Measurements from ENCODE around the gene GNAI3.

The GNAI3 gene

DNA sequence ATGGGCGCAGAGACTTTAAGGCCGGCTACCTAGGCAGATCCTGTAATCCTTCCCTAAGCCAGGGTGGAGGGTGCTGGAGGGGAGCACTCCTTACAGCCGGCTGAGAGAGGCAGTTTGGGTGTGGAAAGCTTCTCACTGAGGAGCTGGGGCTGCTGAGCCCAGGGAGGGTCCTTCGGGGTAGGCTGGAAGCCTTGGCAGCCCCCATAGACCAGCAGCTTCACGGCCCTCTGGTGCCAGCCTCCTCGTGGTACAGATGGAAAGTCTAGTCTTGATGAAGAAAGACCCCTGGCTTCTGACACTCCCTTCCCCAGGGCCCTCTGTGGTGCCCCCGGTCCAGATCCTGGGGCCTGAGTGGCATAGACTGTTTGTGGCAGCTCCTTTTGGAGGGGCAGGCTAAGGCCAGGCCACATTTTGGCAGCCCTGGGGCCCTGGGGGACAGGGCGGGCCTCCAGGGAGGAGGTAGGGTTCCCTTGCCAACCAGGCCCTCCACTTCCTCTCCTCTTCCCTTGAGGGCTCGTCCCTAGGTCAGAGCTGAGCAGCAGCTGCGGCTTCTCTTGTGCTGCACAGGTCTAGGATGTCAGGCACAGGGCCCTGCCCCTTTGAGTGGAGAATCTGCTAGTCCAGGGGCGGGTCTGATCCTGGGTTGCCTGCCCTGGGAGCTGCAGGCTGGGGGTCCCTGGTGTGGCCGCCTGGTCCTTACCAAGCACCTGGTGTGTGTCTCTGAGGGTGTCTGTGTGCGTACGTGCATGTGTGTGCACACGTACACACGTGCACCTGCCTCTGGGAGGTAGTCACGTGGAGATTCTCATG lies 76.0 kb downstream of the GNAI3 start:
- DNase-seq (ENCODE audit: low read depth in 2 of 2), result no peak

DNA sequence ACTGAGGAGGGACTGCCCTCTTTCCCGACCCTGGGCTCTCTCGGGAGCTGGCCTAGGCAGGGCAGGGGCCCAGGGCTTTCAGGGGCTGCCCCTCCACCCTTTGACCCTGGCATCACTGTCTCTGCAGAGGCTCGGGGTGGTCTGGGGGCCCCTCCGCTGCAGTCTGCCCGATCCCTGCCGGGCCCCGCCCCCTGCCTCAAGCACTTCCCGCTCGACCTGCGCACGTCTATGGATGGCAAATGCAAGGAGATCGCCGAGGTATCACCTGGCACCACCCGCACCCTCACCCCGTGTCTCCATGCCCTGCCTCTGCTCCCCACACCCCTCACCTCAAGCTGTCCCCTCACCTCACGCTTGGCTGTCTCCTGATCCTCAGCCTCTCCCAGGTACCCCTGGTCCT lies 76.8 kb downstream of the GNAI3 start:
- no peak for DNase-seq (ENCODE audit: low read depth in 2 of 2)

DNA sequence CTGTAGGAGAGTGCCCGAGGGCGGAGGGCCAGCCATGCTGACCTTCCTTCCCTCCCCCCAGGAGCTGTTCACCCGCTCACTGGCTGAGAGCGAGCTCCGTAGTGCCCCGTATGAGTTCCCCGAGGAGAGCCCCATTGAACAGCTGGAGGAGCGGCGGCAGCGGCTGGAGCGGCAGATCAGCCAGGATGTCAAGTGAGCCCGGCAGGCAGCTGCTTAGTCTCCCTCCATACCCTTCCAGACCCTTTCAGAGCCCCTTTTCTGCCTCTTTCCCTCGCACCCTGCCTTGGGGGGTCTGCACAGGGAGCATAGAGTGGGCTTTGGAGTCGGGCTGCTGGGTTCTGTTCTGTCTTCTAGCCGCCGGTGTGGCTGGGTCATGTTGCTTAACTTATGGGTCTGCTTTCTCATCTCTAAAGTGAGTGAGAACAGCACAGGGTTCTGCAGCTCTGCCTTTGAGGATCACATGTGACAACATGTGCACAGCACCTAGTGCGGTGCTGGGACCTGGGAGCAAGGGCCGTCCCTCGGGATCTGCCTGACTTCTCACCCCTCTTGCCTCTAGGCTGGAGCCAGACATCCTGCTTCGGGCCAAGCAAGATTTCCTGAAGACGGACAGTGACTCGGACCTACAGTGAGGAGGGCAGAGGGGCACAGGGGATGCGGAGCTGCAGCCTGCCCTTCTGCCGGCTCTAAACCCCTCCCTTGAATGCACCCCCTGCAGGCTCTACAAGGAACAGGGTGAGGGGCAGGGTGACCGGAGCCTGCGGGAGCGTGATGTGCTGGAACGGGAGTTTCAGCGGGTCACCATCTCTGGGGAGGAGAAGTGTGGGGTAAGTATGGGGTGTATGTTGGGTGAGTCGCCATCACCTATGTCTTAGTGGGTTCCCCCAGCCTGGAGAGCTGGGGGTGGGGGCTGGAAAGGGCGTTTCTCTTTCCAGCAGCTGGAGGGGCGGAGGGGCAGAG lies 77.5 kb downstream of the GNAI3 start:
- DNase-seq (ENCODE audit: low read depth in 2 of 2), result no peak

DNA sequence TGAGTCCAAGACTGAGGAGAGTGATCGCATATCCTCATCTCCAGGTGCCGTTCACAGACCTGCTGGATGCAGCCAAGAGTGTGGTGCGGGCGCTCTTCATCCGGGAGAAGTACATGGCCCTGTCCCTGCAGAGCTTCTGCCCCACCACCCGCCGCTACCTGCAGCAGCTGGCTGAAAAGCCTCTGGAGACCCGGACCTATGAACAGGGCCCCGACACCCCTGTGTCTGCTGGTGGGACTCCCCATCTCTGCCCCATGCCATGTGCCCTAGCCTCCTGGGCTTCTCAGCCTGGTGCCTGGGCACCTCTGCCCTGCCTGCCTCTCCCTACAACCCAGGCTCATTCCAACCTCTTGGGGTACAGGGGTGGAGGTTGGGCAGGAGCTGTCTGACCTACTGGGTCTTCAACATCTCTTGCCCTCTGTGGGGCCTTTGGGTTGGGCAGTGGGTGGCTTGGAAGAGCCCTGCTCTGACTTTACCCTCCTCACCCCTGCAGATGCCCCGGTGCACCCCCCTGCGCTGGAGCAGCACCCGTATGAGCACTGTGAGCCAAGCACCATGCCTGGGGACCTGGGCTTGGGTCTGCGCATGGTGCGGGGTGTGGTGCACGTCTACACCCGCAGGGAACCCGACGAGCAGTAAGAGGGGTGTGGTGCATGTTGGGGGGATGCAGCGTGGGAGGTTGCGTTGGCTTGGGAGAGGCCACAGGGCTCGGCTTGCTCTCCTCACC lies 78.4 kb downstream of the GNAI3 start:
- DNase-seq (ENCODE audit: low read depth in 2 of 2), result no peak

DNA sequence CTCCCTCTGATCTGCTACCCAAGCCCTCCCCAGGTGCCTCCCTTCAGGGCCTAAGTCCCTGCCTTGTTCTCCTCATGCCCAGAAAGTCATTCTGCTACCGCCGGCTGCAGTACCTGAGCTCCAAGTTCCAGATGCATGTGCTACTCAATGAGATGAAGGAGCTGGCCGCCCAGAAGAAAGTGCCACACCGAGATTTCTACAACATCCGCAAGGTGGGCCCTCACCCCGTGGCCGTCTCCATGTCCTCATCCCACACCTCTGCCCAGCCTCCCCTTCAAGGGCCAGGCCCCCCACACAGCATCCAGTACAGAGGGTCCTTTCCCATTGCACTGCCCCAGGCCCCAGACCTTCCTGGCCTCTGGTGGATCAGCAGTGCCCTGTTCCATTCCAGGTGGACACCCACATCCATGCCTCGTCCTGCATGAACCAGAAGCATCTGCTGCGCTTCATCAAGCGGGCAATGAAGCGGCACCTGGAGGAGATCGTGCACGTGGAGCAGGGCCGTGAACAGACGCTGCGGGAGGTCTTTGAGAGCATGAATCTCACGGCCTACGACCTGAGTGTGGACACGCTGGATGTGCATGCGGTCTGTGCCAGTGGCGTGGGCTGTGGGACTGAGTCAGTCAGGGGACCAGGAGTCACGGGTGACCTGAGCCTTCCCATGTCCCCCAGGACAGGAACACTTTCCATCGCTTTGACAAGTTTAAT lies 79.4 kb downstream of the GNAI3 start:
- no peak for DNase-seq (ENCODE audit: low read depth in 2 of 2)

DNA sequence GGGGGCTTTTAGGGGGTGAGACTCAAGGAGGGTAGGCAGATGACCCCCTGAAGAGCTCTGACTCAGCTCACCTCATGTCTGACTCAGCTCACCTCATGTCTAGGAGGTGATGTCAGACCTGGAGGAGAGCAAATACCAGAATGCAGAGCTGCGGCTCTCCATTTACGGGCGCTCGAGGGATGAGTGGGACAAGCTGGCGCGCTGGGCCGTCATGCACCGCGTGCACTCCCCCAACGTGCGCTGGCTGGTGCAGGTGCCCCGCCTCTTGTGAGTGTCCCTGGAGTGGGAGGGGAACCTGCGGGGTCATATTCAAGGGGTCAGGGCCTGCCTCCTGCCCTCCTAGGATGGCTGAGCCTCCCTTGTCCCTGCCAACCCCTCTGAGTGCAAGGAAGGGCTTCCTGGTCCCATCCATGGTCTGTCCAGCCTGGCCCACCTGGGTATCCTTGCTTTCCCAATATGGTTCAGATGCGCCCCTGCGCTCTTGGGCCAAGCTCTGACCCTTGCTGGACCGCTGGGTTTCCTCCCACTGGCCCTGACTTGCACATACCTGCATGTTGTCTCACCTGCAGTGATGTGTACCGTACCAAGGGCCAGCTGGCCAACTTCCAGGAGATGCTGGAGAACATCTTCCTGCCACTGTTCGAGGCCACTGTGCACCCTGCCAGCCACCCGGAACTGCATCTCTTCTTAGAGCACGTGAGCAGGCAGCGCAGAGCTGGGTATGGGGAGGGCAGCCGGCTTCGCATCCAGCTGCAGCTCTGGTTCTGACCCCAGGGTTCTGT lies 80.3 kb downstream of the GNAI3 start:
- DNase-seq (ENCODE audit: low read depth in 2 of 2), result no peak

DNA sequence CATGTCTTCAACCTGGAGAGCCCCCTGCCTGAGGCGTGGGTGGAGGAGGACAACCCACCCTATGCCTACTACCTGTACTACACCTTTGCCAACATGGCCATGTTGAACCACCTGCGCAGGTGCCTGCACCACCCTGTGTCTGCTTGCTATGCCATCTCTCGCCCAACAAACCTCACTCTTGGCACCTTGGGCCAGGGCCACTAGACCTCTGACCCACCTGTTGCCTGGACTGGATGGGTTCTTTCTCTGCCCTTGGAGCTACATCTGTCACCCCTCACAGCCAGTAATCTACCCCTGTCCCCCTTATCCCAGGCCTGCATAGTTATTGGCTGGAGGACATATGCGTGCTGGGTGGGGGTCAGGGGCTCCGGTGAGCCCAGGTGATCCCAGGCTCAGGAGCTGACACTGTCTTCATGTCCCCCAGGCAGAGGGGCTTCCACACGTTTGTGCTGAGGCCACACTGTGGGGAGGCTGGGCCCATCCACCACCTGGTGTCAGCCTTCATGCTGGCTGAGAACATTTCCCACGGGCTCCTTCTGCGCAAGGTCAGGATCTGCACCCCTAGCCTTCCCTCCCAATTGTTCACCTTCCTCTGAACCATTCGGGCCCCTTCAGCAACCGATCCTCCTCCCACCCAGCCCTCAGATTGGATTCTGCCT lies 81.1 kb downstream of the GNAI3 start:
- DNase-seq (ENCODE audit: low read depth in 2 of 2), result no peak

DNA sequence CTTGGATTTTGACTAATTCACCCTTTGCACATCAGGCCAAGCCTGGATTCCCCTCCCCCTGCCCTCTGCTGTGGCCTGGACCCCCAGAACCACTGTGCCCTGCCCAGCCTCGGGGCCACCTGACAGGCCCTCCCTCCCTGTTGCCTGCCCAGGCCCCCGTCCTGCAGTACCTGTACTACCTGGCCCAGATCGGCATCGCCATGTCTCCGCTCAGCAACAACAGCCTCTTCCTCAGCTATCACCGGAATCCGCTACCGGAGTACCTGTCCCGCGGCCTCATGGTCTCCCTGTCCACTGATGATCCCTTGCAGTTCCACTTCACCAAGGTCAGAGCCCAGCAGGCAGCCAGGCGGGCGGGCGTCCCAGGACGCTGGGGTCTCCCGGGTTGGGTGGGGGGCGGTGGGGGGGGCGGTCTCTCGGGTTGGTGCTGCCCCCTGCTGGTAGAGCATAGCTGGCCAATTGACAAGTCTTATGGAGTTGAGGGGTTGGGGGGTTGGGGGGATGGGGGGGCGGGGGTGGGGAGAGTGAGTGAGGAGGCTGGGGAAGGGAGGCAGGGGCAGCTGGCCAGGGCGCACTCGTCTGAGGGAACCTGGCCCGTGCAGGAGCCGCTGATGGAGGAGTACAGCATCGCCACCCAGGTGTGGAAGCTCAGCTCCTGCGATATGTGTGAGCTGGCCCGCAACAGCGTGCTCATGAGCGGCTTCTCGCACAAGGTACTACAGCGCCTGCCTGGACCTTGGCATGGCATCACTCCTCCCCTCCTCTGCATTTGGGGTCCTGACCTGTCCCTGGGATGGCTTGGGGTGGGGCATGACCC lies 81.9 kb downstream of the GNAI3 start:
- DNase-seq (ENCODE audit: low read depth in 2 of 2), result no peak

DNA sequence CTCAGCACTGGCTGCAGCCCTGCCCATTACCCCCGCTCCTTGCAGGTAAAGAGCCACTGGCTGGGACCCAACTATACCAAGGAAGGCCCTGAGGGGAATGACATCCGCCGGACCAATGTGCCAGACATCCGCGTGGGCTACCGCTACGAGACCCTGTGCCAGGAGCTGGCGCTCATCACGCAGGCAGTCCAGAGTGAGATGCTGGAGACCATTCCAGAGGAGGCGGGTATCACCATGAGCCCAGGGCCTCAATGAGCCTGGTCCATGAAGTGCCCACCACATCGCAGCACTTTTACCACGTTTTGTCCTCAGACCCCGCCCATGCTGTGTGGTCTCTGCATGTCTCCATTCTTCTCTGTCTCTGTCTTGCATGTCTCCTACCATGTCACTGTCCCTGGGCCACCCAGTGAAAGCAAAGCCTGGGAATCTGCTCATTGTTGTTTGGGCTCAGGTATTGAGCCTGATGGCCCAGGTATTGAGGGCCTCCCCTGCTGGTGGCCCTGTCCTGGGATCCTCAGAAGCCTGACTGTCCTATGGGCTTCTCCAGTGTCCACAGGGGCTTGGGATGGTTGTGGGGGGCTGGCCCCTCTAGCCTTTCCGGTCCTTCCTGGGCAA lies 82.6 kb downstream of the GNAI3 start:
- DNase-seq (ENCODE audit: low read depth in 2 of 2), result no peak

DNA sequence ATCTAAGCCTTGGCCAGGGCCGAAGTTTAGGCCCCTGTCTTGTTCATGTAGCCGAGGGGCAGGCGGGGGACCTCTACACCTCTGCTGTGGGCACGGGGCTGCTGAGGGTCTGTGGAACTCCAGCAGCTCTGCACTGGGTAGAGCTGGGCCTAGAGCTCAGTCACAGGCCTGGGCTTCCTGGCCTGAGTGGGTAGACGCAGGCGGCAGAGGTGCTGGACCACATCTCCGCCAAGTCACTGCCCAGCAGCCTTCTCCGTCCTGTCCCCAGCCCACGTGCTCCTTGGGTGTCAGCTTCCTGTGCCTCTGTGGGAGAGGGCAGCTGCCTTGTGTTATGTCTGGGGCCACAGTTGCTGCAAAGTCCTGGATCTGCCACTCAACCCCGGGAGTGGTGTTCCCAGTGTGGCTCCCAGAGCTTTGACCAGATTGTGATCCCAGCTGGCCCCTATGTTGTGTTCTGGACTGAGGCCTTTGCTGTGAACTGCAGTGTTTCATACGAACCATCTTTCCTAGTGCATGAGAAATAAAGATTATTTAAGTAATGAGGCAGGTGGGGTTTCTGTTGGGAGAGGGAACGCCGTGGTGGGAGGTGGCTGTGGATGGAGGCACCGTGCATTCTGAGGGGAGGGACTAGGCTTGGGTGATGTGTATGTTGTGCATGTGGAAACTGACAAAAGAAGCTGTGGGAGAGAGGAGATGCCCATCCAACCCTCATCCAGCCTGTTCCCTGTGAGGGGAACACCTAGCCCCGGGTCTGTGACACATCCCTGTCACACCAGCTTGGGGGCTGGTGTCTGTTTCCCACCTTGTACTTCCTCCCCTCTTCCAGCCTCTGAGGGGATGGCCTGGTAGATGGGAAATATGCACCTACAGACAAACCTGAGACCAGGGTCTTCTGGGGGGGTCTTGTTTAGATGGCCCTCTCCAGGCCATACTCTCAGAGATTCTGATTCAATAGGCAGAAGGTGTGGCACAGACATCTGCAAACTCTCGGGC lies 83.4 kb downstream of the GNAI3 start:
- no peak for DNase-seq (ENCODE audit: low read depth in 2 of 2)

DNA sequence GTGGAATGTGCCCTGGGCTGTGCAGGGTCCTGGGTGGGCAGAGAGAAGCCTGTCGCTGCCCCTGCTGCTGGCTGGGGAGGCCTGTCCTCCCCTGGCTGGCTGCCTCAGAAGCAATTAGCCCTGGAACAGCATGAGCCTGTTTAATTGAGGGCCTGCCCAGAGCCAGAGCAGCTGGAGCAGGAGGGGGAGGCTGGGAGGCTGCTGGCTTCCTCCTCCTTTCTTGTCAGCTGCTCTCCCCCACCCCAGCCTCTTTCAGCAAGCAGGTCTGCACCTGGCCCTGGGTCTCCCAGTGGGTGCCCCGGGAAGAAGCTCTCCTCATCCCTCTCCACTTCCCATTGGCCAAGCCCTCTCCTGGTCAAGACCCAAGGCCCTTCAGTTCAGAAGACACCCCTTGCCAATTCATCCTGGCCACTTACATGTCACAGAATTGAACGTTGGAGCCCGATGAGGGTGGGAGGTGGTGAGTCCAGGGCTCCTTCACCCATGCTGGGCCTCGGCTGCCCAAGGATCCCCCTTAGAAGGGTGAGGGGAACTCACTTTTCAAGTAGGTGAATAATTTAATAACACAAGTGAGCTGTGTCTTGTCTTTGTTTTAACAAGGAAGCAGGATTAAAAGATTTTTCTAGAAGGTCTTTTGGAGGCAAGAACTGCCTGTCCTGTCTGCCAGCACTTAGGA lies 84.4 kb downstream of the GNAI3 start:
- no peak for DNase-seq (ENCODE audit: low read depth in 2 of 2)

DNA sequence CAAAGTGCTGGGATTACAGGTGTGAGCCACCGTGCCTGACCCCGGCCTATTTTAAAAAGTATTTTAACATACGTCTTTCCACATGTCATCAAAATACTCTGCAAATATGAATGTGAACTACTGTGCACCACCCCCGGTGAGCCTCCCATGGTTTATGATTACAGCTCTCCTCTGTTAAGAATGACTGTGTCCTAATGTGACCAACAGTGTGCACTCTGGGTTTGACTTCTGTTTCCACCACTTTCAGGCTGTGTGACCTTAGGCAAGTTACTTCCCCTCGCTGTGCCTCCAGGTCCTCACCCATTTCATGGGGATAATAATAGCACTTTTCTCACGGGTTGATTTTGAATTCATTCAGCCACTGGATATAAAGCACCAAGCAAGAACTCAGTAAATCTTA lies 85.9 kb downstream of the GNAI3 start:
- DNase-seq (ENCODE audit: low read depth in 2 of 2), result no peak

DNA sequence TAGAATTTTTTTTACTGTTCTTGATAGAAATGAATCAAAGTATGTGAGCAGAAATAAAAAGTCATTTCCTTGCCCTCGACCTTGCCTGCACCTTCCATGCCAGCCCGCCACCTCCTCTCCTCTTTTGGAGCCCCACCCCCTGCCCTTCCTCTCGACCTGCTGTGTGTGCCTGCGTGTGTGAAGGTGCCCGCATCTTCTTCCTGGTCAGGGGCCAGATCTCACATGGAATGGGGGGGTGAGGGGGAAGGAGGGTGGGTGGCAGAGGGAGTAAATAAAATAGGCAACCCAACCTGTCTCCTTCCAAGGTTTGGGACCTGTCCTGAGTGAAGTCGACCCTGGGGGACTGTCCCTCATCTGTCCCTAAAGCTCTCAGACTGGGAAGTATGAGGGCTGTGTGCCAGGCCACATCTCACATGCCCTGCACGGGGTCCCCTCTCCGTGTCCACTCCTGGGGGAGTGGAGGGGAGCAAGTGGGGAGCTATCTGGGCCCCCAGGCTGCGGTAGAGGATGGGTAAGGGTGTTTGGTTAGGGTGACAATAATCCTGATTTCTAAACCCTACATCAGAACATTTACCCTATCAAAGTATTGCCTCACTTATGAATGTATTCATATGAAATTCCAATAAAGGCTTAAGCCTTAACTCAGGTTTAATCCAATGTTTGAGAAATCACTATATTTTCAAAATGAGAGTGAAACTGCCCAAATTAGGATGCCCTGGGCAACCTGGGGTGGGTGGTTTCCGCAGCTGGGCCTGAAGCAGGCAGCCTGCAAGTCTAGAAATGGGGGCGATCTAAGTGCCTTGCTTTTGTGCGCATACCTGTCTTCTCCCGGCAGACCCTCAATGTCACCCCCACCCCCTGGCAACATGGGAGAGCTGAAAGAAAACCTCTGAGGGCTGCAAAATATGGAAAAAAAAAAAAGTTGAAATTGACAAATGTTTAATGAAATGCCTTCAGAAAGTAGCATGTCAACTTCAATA lies 86.6 kb downstream of the GNAI3 start:
- no peak for DNase-seq (ENCODE audit: low read depth in 2 of 2)

DNA sequence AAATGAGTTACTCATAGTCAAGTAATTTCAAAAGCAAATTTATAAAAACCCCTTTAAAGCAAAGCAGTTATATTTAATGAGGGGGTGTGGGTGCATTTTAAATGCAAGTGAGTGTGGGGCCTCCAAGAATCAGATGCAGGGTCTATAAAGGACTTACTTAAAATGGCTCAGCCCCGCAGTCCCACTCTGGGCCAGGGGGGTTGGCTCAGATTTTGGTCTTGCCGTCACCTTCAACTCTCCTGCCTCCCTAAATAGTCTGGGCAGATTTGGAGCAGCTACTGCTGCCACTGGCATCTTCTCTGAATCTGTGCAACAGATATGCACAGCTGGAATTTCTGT lies 87.4 kb downstream of the GNAI3 start:
- DNase-seq (ENCODE audit: low read depth in 2 of 2), result no peak

DNA sequence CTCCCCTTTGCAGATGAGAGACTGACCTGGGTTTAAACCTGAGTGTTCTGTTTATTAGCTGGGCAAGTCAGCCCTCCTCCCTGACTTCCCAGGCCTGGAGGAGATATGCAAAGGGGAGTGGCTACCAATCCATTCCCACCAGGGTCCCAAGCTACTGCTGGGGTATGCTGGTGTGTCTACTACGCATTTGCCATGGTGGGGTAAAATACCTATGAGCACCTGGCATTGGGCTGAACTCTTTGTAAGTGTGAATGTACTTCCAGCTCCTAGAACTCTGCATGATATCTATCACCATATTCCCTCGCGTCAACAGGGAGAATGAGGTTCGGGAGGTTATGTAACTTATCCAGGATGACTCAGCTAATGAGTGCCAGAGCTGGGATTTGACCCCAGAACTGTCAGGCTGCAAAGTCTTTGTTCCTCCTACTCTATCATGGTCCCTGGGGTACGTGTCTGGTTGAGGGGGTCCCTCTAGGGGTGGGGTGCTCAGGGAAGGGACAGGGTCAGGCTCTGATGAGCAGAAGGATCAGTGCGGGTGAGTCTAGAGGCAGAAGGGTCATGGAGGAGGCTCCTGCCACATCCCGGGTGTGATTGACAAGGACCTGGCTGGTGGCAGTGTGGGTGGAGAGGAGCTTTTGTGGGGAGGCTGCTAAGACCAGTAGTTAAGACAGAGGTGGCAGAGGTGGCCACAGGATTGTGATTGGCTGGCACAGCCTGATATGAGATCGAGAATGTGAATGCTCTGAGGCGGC lies 88.0 kb downstream of the GNAI3 start:
- no peak for DNase-seq (ENCODE audit: low read depth in 2 of 2)

Data from stimulated activated CD8-positive, alpha-beta memory T cell treated with anti-CD3 and anti-CD28 coated beads, Interleukin-15, amount 100 ng/mL, for 48 hours (primary cell).